PFSK-1 (cell line): ENCODE results near the gene FUT8. TPM values are rescaled to one million over a fixed set of nuclear protein-coding genes. Genes with fewer than 3 reads are reported as not detected.

Experiments
- FOXP2 ChIP-seq: optimal IDR thresholded peaks from 2 replicates; pipeline ENCODE3; 2011; ENCODE audit warnings: borderline replicate concordance, control low read depth, inconsistent platforms; ENCODE audit not compliant: insufficient read depth; ENCODE audit errors: extremely low read length, extremely low read depth
- POLR2AphosphoS5 ChIP-seq: IDR thresholded peaks from 2 replicates; pipeline ENCODE4 v1.6.1; 2012; ENCODE audit warnings: low read depth, mild to moderate bottlenecking, control low read depth, low read length, moderate library complexity
- REST ChIP-seq, 2 experiments: IDR thresholded peaks; 2 replicates each; pipeline versions ENCODE4 v1.6.1 to v1.8.0; 2011 to 2012; ENCODE audit warnings: low read depth in 2 of 2, low read length in 2 of 2, control low read depth in 1 of 2, inconsistent platforms in 1 of 2, mild to moderate bottlenecking in 1 of 2, moderate library complexity in 1 of 2; ENCODE audit not compliant: insufficient read depth in 1 of 2
- SIN3A ChIP-seq: IDR thresholded peaks from 2 replicates; pipeline ENCODE4 v1.6.1; 2012; ENCODE audit warnings: mild to moderate bottlenecking, low read length, moderate library complexity, borderline replicate concordance; ENCODE audit not compliant: insufficient read depth
- TAF1 ChIP-seq: IDR thresholded peaks from 2 replicates; pipeline ENCODE4 v1.6.1; 2012; ENCODE audit warnings: low read length, control low read depth, borderline replicate concordance; ENCODE audit not compliant: insufficient read depth
- polyA plus RNA-seq: library from polyadenylated mRNA; unstranded; fragments of >200 nt; gene quantifications from one replicate; pipeline ENCODE4 v1.2.1, GENCODE V29; 2012; ENCODE audit warnings: low read depth, missing spikeins; ENCODE audit not compliant: insufficient read length

Gene FUT8
- 3.8 TPM for polyA plus RNA-seq

DNA sequence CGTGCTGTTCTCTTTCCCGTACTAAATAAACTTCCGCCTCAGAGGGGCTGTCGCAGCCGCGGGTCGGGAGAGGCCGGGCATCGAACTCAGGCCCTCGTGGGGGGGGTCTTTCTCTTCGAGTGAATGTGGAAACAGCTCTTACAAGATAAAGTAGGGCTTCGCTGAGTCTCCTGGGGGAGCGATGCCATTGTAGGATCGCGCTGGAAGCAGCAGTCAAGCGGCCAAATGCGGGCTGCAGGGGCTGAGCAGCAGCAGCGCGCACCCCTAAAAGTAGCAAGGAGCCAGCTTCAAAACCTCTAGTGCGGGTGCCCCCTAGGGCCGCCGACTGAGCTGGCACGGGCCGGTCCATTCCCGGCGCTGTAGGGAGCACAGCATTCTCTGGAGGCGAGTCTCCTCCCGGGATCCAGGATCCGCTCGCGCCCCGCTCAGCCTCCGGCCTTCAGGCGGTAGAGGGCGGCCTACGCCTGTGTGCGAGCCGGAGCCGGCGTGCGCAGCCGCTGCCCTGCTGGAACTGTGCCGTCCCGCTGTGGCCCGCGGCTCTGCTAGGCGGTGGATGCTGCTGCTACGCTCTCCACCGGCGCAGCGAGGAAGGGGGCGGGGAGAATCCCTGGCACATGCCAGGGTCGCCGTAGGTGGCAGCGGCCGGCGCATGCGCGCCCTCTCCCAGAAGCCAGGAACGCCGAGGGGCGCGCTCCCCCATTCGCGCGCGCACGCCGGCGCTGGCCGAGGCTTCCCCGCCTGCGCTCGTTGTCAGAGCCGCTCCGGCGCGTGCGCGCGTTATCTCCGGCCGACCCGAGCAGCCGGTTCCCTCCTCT lies at the start of gene FUT8:
Gene FUT8, plus strand, starts transcription at position 699 of the 815 bp plus-strand sequence. CDS start 148,834 bp downstream, outside the sequence.
- TF ChIP-seq SIN3A (no peak), TAF1 (no peak), POLR2AphosphoS5 (no peak; the same call in 1 of the 2 replicates), FOXP2 (no peak)

DNA sequence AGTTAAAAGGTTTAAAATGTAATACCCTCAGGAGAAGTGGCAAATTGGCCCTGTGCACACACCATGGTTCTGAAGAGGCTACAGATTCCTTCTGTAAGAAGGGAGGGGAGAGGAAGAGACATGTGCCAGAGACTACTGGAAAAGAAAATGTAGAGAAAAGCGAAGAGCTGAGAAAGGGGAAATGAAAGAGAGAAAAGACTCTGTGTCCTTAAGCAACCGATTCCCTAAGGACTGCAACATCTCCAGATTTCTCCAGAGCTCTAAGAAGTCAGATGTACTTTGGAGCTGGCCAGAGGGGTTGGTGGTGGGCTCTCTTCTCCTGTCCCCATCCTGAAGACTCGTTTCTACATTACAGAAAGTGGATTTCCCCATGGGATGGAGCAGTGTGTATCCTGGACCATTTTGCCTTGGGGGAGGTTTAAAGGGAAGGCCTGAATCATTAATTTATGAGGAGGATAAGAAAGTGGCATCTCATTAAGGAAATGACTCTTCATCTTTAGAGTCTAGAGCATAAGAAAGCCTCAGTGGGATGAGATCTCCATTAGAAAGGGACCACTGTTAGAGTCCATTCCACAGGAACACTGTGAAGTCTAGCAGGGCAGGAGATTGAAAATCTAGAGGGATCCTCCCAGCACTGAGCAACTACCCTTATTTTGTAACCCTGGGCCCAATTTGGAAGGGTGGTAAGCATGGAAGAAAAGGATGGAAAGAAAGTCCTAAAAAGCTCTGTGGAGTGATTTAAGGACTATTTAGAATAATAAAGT lies 45.5 kb upstream of the FUT8 start:
- TF ChIP-seq FOXP2: no peak
- TF ChIP-seq SIN3A: no peak
- no peak for TF ChIP-seq POLR2AphosphoS5
- no peak for TF ChIP-seq TAF1
- TF ChIP-seq REST (IDR thresholded peaks at IDR 0.05; ENCODE audit: insufficient read depth in 1 of 2, low read depth in 2 of 2, low read length in 2 of 2): no peak

GRCh38 chr14:65369560-65369959 lies 43.0 kb upstream of the FUT8 start:
- no peak for TF ChIP-seq REST (IDR thresholded peaks at IDR 0.05; ENCODE audit: insufficient read depth in 1 of 2, low read depth in 2 of 2, low read length in 2 of 2)
- no peak for TF ChIP-seq TAF1
- TF ChIP-seq SIN3A: no peak
- TF ChIP-seq POLR2AphosphoS5: no peak
- no peak for TF ChIP-seq FOXP2

DNA sequence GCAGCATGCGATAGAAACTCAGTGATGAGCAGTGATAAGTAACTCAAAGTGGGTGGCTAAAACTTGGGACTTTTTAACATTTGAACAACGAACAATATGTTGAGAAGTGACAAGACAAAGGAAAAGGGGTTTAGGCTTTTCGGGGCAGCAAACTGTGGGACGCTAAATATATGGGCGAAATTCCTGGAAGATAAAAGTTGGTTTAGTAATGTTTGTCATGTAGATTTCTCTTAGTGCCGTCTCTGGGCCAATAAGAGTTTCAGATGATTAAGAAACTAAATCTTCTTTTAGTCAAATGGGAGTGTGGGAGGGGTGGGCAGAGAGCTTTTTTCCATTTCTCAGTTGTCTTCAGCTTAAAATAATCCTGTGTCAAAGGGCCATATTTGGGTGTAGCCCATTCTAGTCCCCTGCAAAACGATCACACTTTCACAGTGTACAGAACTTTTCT lies 41.7 kb upstream of the FUT8 start:
- no peak for TF ChIP-seq POLR2AphosphoS5
- no peak for TF ChIP-seq FOXP2
- no peak for TF ChIP-seq TAF1
- no peak for TF ChIP-seq REST (IDR thresholded peaks at IDR 0.05; ENCODE audit: insufficient read depth in 1 of 2, low read depth in 2 of 2, low read length in 2 of 2)
- no peak for TF ChIP-seq SIN3A

DNA sequence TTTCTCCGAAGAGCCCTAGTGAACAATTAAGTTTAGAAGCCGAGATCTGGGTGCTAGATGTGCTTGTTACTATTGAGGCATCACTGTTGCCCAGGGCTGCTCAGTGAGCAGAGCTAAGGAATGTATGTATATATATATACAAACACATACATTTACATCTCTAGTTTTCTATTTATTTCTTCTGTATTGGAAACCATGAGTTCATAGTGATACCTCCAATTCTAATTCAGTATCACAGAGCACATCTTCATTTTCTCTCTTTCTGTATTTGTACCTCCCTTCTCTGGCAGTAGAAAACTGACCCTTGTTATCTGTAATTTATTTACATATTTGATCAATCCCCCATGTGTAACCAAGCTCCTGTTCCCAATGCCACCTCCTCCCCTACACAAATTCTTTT lies 40.7 kb upstream of the FUT8 start:
- no peak for TF ChIP-seq FOXP2
- no peak for TF ChIP-seq POLR2AphosphoS5
- no peak for TF ChIP-seq REST (IDR thresholded peaks at IDR 0.05; ENCODE audit: insufficient read depth in 1 of 2, low read depth in 2 of 2, low read length in 2 of 2)
- TF ChIP-seq TAF1: no peak
- TF ChIP-seq SIN3A: no peak
